CD14-positive monocyte (primary cell): ENCODE measurements around the gene ZC3H12C. TPM values are rescaled to one million over a fixed set of nuclear protein-coding genes. Genes with fewer than 3 reads are reported as not detected.
A peak's percentile ranks its signal among the peaks of the same experiment; 100 is the strongest.

Experiments used
- DNase-seq, 3 donors: peaks; one replicate each; pipeline ENCODE4 v3.0.0-alpha.2; 2011 to 2022
- H2AFZ ChIP-seq: 2 replicates; pipeline ENCODE4 v1.6.0; 2012; ENCODE audit warnings: mild to moderate bottlenecking, low read depth, low read length, inconsistent platforms; ENCODE audit not compliant: insufficient read depth, poor library complexity, severe bottlenecking
- H3K27ac ChIP-seq, 2 donors: 1 replicate in 1 of 2; 2 replicates in 1 of 2; pipeline ENCODE4 v1.5.1; 2012 to 2013; ENCODE audit warnings: low read length in 2 of 2, control low read depth in 1 of 2, inconsistent platforms in 1 of 2, low read depth in 1 of 2, mild to moderate bottlenecking in 1 of 2
- H3K27me3 ChIP-seq, 2 donors: one replicate each; pipeline versions ENCODE4 v1.6.0 to v1.6.1; 2011 to 2013; ENCODE audit warnings: low read length in 2 of 2; ENCODE audit not compliant: control insufficient read depth in 2 of 2, insufficient read depth in 2 of 2
- H3K36me3 ChIP-seq, 2 donors: replicated peaks in 1 of 2; 1 replicate in 1 of 2; 2 replicates in 1 of 2; pipeline versions ENCODE4 v1.5.1 to v1.6.1; 2012 to 2013; ENCODE audit warnings: low read length in 2 of 2, control low read depth in 1 of 2, inconsistent platforms in 1 of 2, mild to moderate bottlenecking in 1 of 2; ENCODE audit not compliant: insufficient read depth in 2 of 2, control insufficient read depth in 1 of 2
- H3K4me1 ChIP-seq, 2 donors: 1 replicate in 1 of 2; 2 replicates in 1 of 2; pipeline versions ENCODE4 v1.5.1 to v1.6.1; 2012 to 2013; ENCODE audit warnings: low read length in 2 of 2, control low read depth in 1 of 2, inconsistent platforms in 1 of 2, mild to moderate bottlenecking in 1 of 2, moderate library complexity in 1 of 2; ENCODE audit not compliant: insufficient read depth in 2 of 2, control insufficient read depth in 1 of 2
- H3K4me2 ChIP-seq: replicated peaks from 2 replicates; pipeline ENCODE3; 2012; ENCODE audit warnings: low read length, moderate library complexity, mild to moderate bottlenecking; ENCODE audit not compliant: poor library complexity, severe bottlenecking; ENCODE audit errors: extremely low read depth
- H3K4me3 ChIP-seq, 3 experiments: fragments of 200-600 bp in 1 of 3; sonication (generic) in 1 of 3; replicated peaks in 1 of 3; 1 replicate in 2 of 3; 2 replicates in 1 of 3; pipeline ENCODE4 v1.5.1; 2011 to 2013; ENCODE audit warnings: low read length in 3 of 3, mild to moderate bottlenecking in 3 of 3, control low read depth in 2 of 3, low read depth in 2 of 3, inconsistent platforms in 1 of 3, moderate library complexity in 1 of 3
- H3K79me2 ChIP-seq: 2 replicates; pipeline ENCODE4 v1.6.0; 2012; ENCODE audit warnings: mild to moderate bottlenecking, control low read depth, inconsistent platforms, low read length, moderate library complexity; ENCODE audit not compliant: insufficient read depth
- H3K9ac ChIP-seq: 2 replicates; pipeline ENCODE4 v1.6.0; 2017; ENCODE audit warnings: low read length, mild to moderate bottlenecking; ENCODE audit not compliant: insufficient read depth, poor library complexity, severe bottlenecking
- H3K9me3 ChIP-seq, 2 donors: replicated peaks in 1 of 2; 1 replicate in 1 of 2; 2 replicates in 1 of 2; pipeline versions ENCODE4 v1.5.1 to v1.6.1; 2012 to 2013; ENCODE audit warnings: low read length in 2 of 2, control low read depth in 1 of 2; ENCODE audit not compliant: control insufficient read depth in 1 of 2, insufficient read depth in 1 of 2
- H4K20me1 ChIP-seq: 2 replicates; pipeline ENCODE4 v1.6.0; 2012; ENCODE audit warnings: mild to moderate bottlenecking, low read length, control low read depth, moderate library complexity; ENCODE audit not compliant: insufficient read depth
- H3K27ac Mint-ChIP-seq, 7 donors: one replicate each; pipeline ENCODE4 v1.8.0; 2020; ENCODE audit warnings: mild to moderate bottlenecking in 7 of 7, mixed read lengths in 7 of 7, moderate library complexity in 6 of 7, inconsistent platforms in 2 of 7
- H3K27me3 Mint-ChIP-seq, 3 donors: one replicate each; pipeline ENCODE4 v1.8.0; 2021 to 2022; ENCODE audit warnings: low read depth in 3 of 3, mild to moderate bottlenecking in 3 of 3, mixed read lengths in 3 of 3, moderate library complexity in 3 of 3, inconsistent platforms in 1 of 3
- H3K36me3 Mint-ChIP-seq, 2 donors: one replicate each; pipeline ENCODE4 v1.8.0; 2020; ENCODE audit warnings: mixed read lengths in 2 of 2, inconsistent platforms in 1 of 2, mild to moderate bottlenecking in 1 of 2
- H3K4me1 Mint-ChIP-seq: one replicate; pipeline ENCODE4 v1.8.0; 2020; ENCODE audit warnings: mild to moderate bottlenecking, mixed read lengths
- H3K4me3 Mint-ChIP-seq, 2 donors: one replicate each; pipeline ENCODE4 v1.8.0; 2020; ENCODE audit warnings: mild to moderate bottlenecking in 2 of 2, mixed read lengths in 2 of 2, moderate library complexity in 1 of 2
- H3K9me3 Mint-ChIP-seq, 7 donors: one replicate each; pipeline ENCODE4 v1.8.0; 2020 to 2022; ENCODE audit warnings: mixed read lengths in 7 of 7, mild to moderate bottlenecking in 6 of 7, moderate library complexity in 6 of 7, inconsistent platforms in 2 of 7
- WGBS: methylation state at CpG from one replicate; pipeline ENCODE4 v1.1.5; 2013; ENCODE audit warnings: missing lambda C conversion rate; ENCODE audit not compliant: insufficient coverage; 5-methylcytosine and 5-hydroxymethylcytosine counted together
- intact Hi-C, 2 donors: fragments of 100-400 bp; cut with micrococcal nuclease; formaldehyde crosslinking; loops; one replicate each; pipeline versions ENCODE4 v1.15.0 to v1.15.1; 2023
- polyA plus RNA-seq, 3 donors: library from polyadenylated mRNA; depleted of rRNA in 1 of 3; unstranded in 2 of 3; stranded (reverse) in 1 of 3; fragments of 300-500 nt in 2 of 3; fragments of >200 nt in 1 of 3; fragmentation: Illumina TruSeq in 2 of 3; gene quantifications; 1 replicate in 2 of 3; 2 replicates in 1 of 3; pipeline ENCODE4 v1.2.3, GENCODE V29; 2012 to 2021
- TF ChIP-seq, protein P1 (sequence below): fragments of 200-600 bp; IDR thresholded peaks from one replicate; pipeline ENCODE4 v1.8.0; 2022; ENCODE audit warnings: antibody characterized with exemption, mild to moderate bottlenecking

Gene ZC3H12C
- polyA plus RNA-seq, 3 donors: 0.47 to 2.6 (median 0.73) TPM

DNA sequence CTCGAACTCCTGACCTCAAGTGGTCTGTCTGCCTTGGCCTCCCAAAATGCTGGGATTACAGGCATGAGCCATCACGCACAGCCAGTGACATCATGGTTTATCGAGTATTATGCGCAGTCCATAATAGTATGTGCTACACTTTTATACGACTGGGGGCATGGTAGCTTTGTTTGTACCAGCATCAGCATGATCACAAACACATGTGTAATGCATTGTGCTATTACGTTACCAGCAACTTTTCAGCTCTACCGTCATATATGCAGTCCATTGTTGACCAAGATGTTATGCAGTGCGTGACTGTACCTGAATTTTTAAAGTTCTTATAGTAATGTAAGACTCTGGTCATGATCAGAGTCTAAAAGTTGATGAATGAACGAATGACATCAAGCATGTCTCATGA, 67.9 kb downstream of the ZC3H12C start:
- Histone ChIP-seq H3K4me1 (no peaks in the 10 kb centered on the region), H3K4me2 (no peak overlapping the region), H2AFZ (no peak overlapping the region), H3K4me3 (no peak overlapping the region), H3K9me3 (no peaks in the 10 kb centered on the region), H4K20me1 (no peaks in the 10 kb centered on the region), H3K79me2 (no peaks in the 10 kb centered on the region), H3K27ac (no peak overlapping the region), H3K27me3 (no peaks in the 10 kb centered on the region), H3K36me3 (peaks cover 58 to 92% of the 10 kb centered on the region in 2 donors), H3K9ac (no peak overlapping the region)
- Mint-ChIP-seq H3K27me3 (peaks cover 0 to 1% (median 0%) of the 10 kb centered on the region in 3 donors), H3K27ac (peak overlapping the region in 1 of 7 donors; percentile 54), H3K9me3 (no peaks in the 10 kb centered on the region), H3K4me3 (no peak overlapping the region), H3K4me1 (no peaks in the 10 kb centered on the region), H3K36me3 (peaks cover 41 to 58% of the 10 kb centered on the region in 2 donors)
- TF ChIP-seq, protein P1, sequence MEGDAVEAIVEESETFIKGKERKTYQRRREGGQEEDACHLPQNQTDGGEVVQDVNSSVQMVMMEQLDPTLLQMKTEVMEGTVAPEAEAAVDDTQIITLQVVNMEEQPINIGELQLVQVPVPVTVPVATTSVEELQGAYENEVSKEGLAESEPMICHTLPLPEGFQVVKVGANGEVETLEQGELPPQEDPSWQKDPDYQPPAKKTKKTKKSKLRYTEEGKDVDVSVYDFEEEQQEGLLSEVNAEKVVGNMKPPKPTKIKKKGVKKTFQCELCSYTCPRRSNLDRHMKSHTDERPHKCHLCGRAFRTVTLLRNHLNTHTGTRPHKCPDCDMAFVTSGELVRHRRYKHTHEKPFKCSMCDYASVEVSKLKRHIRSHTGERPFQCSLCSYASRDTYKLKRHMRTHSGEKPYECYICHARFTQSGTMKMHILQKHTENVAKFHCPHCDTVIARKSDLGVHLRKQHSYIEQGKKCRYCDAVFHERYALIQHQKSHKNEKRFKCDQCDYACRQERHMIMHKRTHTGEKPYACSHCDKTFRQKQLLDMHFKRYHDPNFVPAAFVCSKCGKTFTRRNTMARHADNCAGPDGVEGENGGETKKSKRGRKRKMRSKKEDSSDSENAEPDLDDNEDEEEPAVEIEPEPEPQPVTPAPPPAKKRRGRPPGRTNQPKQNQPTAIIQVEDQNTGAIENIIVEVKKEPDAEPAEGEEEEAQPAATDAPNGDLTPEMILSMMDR: no peak
- WGBS: over 99% methylated on average over 7 of the region's 9 CpGs
- intact Hi-C loops: no loop called here
- DNase-seq: no peak

DNA sequence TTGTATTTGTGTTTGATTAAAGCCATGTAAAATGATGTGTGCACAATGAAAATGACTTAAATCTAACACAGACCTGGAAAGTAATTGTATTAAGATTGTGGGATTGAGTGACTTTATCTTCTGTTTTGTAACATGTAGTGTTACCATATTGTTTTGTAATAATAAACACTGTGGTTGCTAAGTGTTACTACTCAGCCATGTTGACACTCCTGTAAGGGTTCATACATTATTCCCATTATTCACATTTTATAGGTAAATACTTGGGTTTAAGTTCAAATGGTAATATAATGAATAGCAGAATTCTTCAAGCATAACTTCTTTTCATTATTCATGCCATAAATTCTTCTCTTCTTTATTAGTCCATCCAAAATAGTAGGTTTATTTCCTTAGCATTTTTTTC, 69.0 kb downstream of the ZC3H12C start:
- Histone ChIP-seq H3K27ac (no peak overlapping the region), H3K4me3 (no peak overlapping the region), H2AFZ (no peak overlapping the region), H3K9ac (no peak overlapping the region), H3K9me3 (no peaks in the 10 kb centered on the region), H4K20me1 (no peaks in the 10 kb centered on the region), H3K27me3 (no peaks in the 10 kb centered on the region), H3K4me2 (no peak overlapping the region), H3K79me2 (no peaks in the 10 kb centered on the region), H3K4me1 (no peaks in the 10 kb centered on the region), H3K36me3 (peaks cover 54 to 88% of the 10 kb centered on the region in 2 donors)
- no peaks in the 10 kb centered on the region for H3K4me1 Mint-ChIP-seq
- H3K9me3 Mint-ChIP-seq: no peaks in the 10 kb centered on the region
- TF ChIP-seq, protein P1: no peak
- H3K27ac Mint-ChIP-seq: peak overlapping the region in 1 of 7 donors; percentile 74
- H3K36me3 Mint-ChIP-seq: peaks cover 41 to 54% of the 10 kb centered on the region in 2 donors
- no peak overlapping the region for H3K4me3 Mint-ChIP-seq
- DNase-seq: no peak
- H3K27me3 Mint-ChIP-seq: peaks cover 0 to 1% (median 0%) of the 10 kb centered on the region in 3 donors
- intact Hi-C loops: no loop called here
